Esophagus muscularis mucosa (tissue), 4 donors: ENCODE measurements around the gene RAB19.

Experiments used
- CTCF ChIP-seq, 3 experiments: fragments of 200-600 bp in 2 of 3; fragments of 450-650 bp in 1 of 3; sonication (generic) in 2 of 3; IDR thresholded peaks; one replicate each; pipeline ENCODE4 v1.5.1; 2017 to 2019; ENCODE audit warnings: antibody characterized with exemption in 3 of 3, mild to moderate bottlenecking in 2 of 3, moderate library complexity in 1 of 3
- EP300 ChIP-seq: sonication (generic); formaldehyde crosslinking; IDR thresholded peaks from one replicate; pipeline ENCODE4 v1.6.1; 2017; ENCODE audit warnings: antibody characterized with exemption
- POLR2A ChIP-seq: fragments of 450-650 bp; IDR thresholded peaks from one replicate; pipeline ENCODE4 v1.6.1; 2017; ENCODE audit warnings: antibody characterized with exemption, moderate library complexity, mild to moderate bottlenecking, low read depth
- POLR2AphosphoS5 ChIP-seq, 2 donors: sonication (generic); formaldehyde crosslinking; IDR thresholded peaks; one replicate each; pipeline ENCODE4 v1.6.1; 2017; ENCODE audit warnings: antibody characterized with exemption in 2 of 2

GRCh38 chr7:140425718-140426117 lies 21.9 kb downstream of the RAB19 start:
- TF ChIP-seq EP300 (no peak), POLR2AphosphoS5 (IDR thresholded peaks at IDR 0.05) (no peak), CTCF (IDR thresholded peaks at IDR 0.05) (no peak), POLR2A (no peak)
